A549 (cell line): ENCODE results near the gene TFR2. TPM values are rescaled to one million over a fixed set of nuclear protein-coding genes. Genes with fewer than 3 reads are reported as not detected.

Source experiments
- BHLHE40 ChIP-seq: IDR thresholded peaks from 2 replicates; pipeline ENCODE4 v1.6.1; 2012; ENCODE audit warnings: low read depth, low read length, inconsistent platforms
- CBX2 ChIP-seq: fragments of 200-600 bp; sonication (generic); IDR thresholded peaks from 2 replicates; pipeline ENCODE4 v1.6.1; 2016; ENCODE audit warnings: low read depth, mild to moderate bottlenecking, borderline replicate concordance
- CHD2 ChIP-seq: fragments of 150-350 bp; IDR thresholded peaks from 2 replicates; pipeline ENCODE4 v1.6.1; 2014; ENCODE audit warnings: low read length; ENCODE audit not compliant: partially characterized antibody
- E2F6 ChIP-seq: IDR thresholded peaks from 2 replicates; pipeline ENCODE4 v1.6.1; 2012; ENCODE audit warnings: low read depth, borderline replicate concordance
- EHF ChIP-seq: fragments of 250-450 bp; sonication (Bioruptor Pico); IDR thresholded peaks from 2 replicates; pipeline ENCODE4 v1.5.0; 2020; ENCODE audit warnings: mild to moderate bottlenecking
- EHMT2 ChIP-seq: fragments of 200-600 bp; sonication (generic); IDR thresholded peaks from 2 replicates; pipeline ENCODE4 v1.6.1; 2016; ENCODE audit warnings: antibody characterized with exemption, low read depth, mild to moderate bottlenecking, moderate library complexity
- ELK1 ChIP-seq: fragments of 150-350 bp; IDR thresholded peaks from 2 replicates; pipeline ENCODE4 v1.6.1; 2014; ENCODE audit warnings: low read depth, mild to moderate bottlenecking, low read length
- EP300 ChIP-seq, 2 experiments: fragments of >200 bp; sonication (Bioruptor Twin); formaldehyde crosslinking; IDR thresholded peaks; 2 replicates in 1 of 2; 3 replicates in 1 of 2; pipeline ENCODE4 v1.6.1; 2016 to 2017
- FOXS1 ChIP-seq: fragments of 250-450 bp; sonication (Bioruptor Pico); IDR thresholded peaks from 2 replicates; pipeline ENCODE4 v1.5.0; 2020; ENCODE audit warnings: mild to moderate bottlenecking, moderate library complexity
- HOXB13 ChIP-seq: fragments of 250-450 bp; sonication (Bioruptor Pico); IDR thresholded peaks from 2 replicates; pipeline ENCODE4 v1.5.0; 2020; ENCODE audit warnings: low read depth, mild to moderate bottlenecking, moderate library complexity
- HOXB5 ChIP-seq: fragments of 250-450 bp; sonication (Bioruptor Pico); IDR thresholded peaks from 2 replicates; pipeline ENCODE4 v1.5.0; 2020; ENCODE audit warnings: mild to moderate bottlenecking, moderate library complexity
- MAFK ChIP-seq: fragments of 450-650 bp; IDR thresholded peaks from 2 replicates; pipeline ENCODE4 v1.6.1; 2014; ENCODE audit not compliant: partially characterized antibody
- MAZ ChIP-seq: fragments of 150-350 bp; IDR thresholded peaks from 2 replicates; pipeline ENCODE4 v1.6.1; 2014; ENCODE audit warnings: antibody characterized with exemption, low read depth, low read length, borderline replicate concordance
- NFE2L2 ChIP-seq: fragments of 150-350 bp; conservative IDR thresholded peaks from 2 replicates; pipeline ENCODE4 v1.6.1; 2014; ENCODE audit warnings: low read length
- NPAS2 ChIP-seq: fragments of 250-450 bp; sonication (Bioruptor Pico); IDR thresholded peaks from 2 replicates; pipeline ENCODE4 v1.8.0; 2022; ENCODE audit warnings: mild to moderate bottlenecking, moderate library complexity, borderline replicate concordance
- NR3C1 ChIP-seq: fragments of >200 bp; sonication (Bioruptor Twin); formaldehyde crosslinking; IDR thresholded peaks from 3 replicates; pipeline ENCODE4 v1.6.1; 2017
- PBX3 ChIP-seq: IDR thresholded peaks from 2 replicates; pipeline ENCODE4 v1.6.1; 2012
- PHF8 ChIP-seq: fragments of 200-600 bp; sonication (generic); IDR thresholded peaks from 2 replicates; pipeline ENCODE4 v1.6.1; 2016; ENCODE audit warnings: low read depth, mild to moderate bottlenecking, antibody characterized with exemption, moderate library complexity, borderline replicate concordance
- POLR2A ChIP-seq: IDR thresholded peaks from 2 replicates; pipeline ENCODE4 v1.6.1; 2012; ENCODE audit warnings: mild to moderate bottlenecking, low read length
- POLR2AphosphoS2 ChIP-seq: conservative IDR thresholded peaks from 2 replicates; pipeline ENCODE4 v1.6.1; 2012; ENCODE audit warnings: low read length, improper control_type of control experiment, inconsistent platforms
- RCOR1 ChIP-seq: fragments of 150-350 bp; IDR thresholded peaks from 2 replicates; pipeline ENCODE4 v1.6.1; 2014; ENCODE audit warnings: antibody characterized with exemption, low read length, low read depth
- SMC3 ChIP-seq: fragments of >200 bp; sonication (Bioruptor Twin); formaldehyde crosslinking; IDR thresholded peaks from 3 replicates; pipeline ENCODE4 v1.6.1; 2018; ENCODE audit warnings: inconsistent platforms
- TP53 ChIP-seq: fragments of 250-450 bp; sonication (Bioruptor Pico); IDR thresholded peaks from 2 replicates; pipeline ENCODE4 v1.5.0; 2021; ENCODE audit warnings: mild to moderate bottlenecking, moderate library complexity
- ZNF302 ChIP-seq: fragments of 250-450 bp; sonication (Bioruptor Pico); IDR thresholded peaks from 2 replicates; pipeline ENCODE4 v1.9.0; 2021; ENCODE audit warnings: inconsistent platforms, mild to moderate bottlenecking, moderate library complexity
- ZSCAN20 ChIP-seq: fragments of 250-450 bp; sonication (Bioruptor Pico); IDR thresholded peaks from 2 replicates; pipeline ENCODE4 v1.8.0; 2022; ENCODE audit warnings: mild to moderate bottlenecking, moderate library complexity
- polyA plus RNA-seq, 4 experiments: library from polyadenylated mRNA; depleted of rRNA in 3 of 4; stranded (reverse); fragments of >200 nt; fragmentation: RNase III in 1 of 4; extraction: RNeasy Plus Mini Kit Qiagen cat#74134 plus additional on column Dnase treatment in 1 of 4; gene quantifications; 2 replicates in 3 of 4; 3 replicates in 1 of 4; pipeline ENCODE4 v1.2.3, GENCODE V29; 2011 to 2017
- TF ChIP-seq, protein P1 (sequence below): fragments of 200-600 bp; sonication (generic); IDR thresholded peaks from 2 replicates; pipeline ENCODE4 v1.6.1; 2016; ENCODE audit warnings: antibody characterized with exemption, mild to moderate bottlenecking, moderate library complexity
- TF ChIP-seq, protein P2 (sequence below): fragments of 250-450 bp; sonication (Bioruptor Pico); IDR thresholded peaks from 2 replicates; pipeline ENCODE4 v1.5.0; 2020; ENCODE audit warnings: low read depth, mild to moderate bottlenecking, moderate library complexity

TFR2 gene
- polyA plus RNA-seq, 2 of the 4 experiments (the other 2 are of a cell fraction): 1.1 to 2.5 TPM

DNA sequence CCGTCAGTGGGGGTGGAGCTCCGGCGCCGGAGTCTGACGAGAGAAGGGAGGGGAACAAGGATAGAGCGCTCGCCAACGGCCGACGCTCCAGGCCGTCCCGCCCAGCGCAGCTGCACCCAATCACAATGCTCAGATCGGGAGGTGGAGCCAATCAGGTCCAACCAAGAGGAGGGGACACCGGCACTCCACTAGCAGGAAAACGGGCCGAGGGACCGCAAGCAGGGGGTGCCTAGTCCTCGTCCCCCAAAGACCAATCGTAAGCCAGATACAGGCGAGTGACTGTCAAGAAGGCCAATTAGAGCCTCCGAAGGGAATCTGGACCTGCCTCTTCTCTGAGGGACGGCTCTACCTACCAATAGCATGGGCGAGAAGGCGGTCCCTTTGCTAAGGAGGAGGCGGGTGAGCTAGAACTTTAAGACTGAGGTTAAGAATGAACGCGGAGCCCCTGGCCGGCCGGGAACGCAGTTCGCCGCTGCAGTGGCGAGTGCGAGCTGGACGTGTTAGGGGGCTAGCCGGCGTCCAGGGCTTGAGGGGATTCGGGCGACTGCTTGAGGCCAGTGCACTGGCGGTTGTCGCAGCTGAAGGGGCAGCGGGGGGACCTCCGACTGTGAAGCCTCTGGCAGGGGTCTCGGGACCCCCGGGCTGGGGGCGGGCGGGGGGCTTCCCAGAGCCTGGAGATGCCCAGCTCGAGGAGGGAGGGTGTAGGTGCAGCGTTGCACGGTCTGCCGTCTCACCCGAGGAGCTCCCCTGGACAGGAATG is 54.9 kb downstream of the TFR2 start, which contains the start of gene FBXO24 (continued):
- TF ChIP-seq EHMT2: no peak
- TF ChIP-seq NR3C1: no peak
- TF ChIP-seq PHF8: no peak
- TF ChIP-seq HOXB13 (CRISPR knock-in tag): no peak
- TF ChIP-seq MAFK: no peak
- TF ChIP-seq TP53: no peak
- no peak for TF ChIP-seq SMC3
- TF ChIP-seq CBX2: no peak
- TF ChIP-seq EP300 (IDR thresholded peaks at IDR 0.05): no peak
- TF ChIP-seq, protein P1, sequence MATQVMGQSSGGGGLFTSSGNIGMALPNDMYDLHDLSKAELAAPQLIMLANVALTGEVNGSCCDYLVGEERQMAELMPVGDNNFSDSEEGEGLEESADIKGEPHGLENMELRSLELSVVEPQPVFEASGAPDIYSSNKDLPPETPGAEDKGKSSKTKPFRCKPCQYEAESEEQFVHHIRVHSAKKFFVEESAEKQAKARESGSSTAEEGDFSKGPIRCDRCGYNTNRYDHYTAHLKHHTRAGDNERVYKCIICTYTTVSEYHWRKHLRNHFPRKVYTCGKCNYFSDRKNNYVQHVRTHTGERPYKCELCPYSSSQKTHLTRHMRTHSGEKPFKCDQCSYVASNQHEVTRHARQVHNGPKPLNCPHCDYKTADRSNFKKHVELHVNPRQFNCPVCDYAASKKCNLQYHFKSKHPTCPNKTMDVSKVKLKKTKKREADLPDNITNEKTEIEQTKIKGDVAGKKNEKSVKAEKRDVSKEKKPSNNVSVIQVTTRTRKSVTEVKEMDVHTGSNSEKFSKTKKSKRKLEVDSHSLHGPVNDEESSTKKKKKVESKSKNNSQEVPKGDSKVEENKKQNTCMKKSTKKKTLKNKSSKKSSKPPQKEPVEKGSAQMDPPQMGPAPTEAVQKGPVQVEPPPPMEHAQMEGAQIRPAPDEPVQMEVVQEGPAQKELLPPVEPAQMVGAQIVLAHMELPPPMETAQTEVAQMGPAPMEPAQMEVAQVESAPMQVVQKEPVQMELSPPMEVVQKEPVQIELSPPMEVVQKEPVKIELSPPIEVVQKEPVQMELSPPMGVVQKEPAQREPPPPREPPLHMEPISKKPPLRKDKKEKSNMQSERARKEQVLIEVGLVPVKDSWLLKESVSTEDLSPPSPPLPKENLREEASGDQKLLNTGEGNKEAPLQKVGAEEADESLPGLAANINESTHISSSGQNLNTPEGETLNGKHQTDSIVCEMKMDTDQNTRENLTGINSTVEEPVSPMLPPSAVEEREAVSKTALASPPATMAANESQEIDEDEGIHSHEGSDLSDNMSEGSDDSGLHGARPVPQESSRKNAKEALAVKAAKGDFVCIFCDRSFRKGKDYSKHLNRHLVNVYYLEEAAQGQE: no peak
- 0 out of 2 replicates have a peak, but pooled peaks have one; percentile 43 for TF ChIP-seq E2F6
- TF ChIP-seq NPAS2 (CRISPR knock-in tag): no peak
- no peak for TF ChIP-seq BHLHE40
- no peak for TF ChIP-seq HOXB5 (CRISPR knock-in tag)
- peak; percentile 100 for TF ChIP-seq PBX3
- no peak for TF ChIP-seq ZNF302 (CRISPR knock-in tag)
- no peak for TF ChIP-seq POLR2AphosphoS2
- no peak for TF ChIP-seq EHF
- TF ChIP-seq, protein P2, sequence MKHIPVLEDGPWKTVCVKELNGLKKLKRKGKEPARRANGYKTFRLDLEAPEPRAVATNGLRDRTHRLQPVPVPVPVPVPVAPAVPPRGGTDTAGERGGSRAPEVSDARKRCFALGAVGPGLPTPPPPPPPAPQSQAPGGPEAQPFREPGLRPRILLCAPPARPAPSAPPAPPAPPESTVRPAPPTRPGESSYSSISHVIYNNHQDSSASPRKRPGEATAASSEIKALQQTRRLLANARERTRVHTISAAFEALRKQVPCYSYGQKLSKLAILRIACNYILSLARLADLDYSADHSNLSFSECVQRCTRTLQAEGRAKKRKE: no peak
- TF ChIP-seq NFE2L2: no peak
- no peak for TF ChIP-seq RCOR1
- TF ChIP-seq POLR2A: peak; percentile 79
- TF ChIP-seq ELK1: no peak
- no peak for TF ChIP-seq MAZ
- no peak for TF ChIP-seq FOXS1 (CRISPR knock-in tag)
- TF ChIP-seq ZSCAN20 (CRISPR knock-in tag): no peak
- peak; percentile 41 for TF ChIP-seq CHD2
